ENCODE data around the gene COG1.

GRCh38 chr17:73224237-73224636 lies 31.4 kb downstream of the COG1 start:
- no peak for TF ChIP-seq TCF12 (IDR thresholded peaks at IDR 0.05; ENCODE audit: low read depth, low read length)
- no peak for TF ChIP-seq NANOG (IDR thresholded peaks at IDR 0.05; ENCODE audit: insufficient read depth, low read depth, low read length, poor library complexity, severe bottlenecking)
- no peak for TF ChIP-seq CREB1 (IDR thresholded peaks at IDR 0.05)
- TF ChIP-seq SIN3A (conservative IDR thresholded peaks at IDR 0.05 in 1 of 2, IDR thresholded peaks at IDR 0.05 in 1 of 2; ENCODE audit: low read depth in 1 of 2, low read length in 2 of 2) = no peak
- TF ChIP-seq CTCF (IDR thresholded peaks at IDR 0.05; ENCODE audit: control extremely low read depth in 1 of 3, insufficient read depth in 1 of 3, low read depth in 1 of 3, low read length in 3 of 3) = no peak
- no peak for TF ChIP-seq CBX8 (IDR thresholded peaks at IDR 0.05; ENCODE audit: borderline replicate concordance, low read depth, low read length)
- no peak for TF ChIP-seq EZH2 (IDR thresholded peaks at IDR 0.05; ENCODE audit: low read depth, low read length, severe bottlenecking)
- TF ChIP-seq RAD21 (IDR thresholded peaks at IDR 0.05 in 1 of 2, conservative IDR thresholded peaks at IDR 0.05 in 1 of 2; ENCODE audit: low read depth in 2 of 2, low read length in 2 of 2) = no peak
- TF ChIP-seq ZNF274 (IDR thresholded peaks at IDR 0.05; ENCODE audit: borderline replicate concordance, extremely low read depth, low read length) = no peak
- no peak for TF ChIP-seq POLR2AphosphoS5 (IDR thresholded peaks at IDR 0.05; ENCODE audit: low read depth, low read length)
- no peak for TF ChIP-seq RBBP5 (IDR thresholded peaks at IDR 0.05; ENCODE audit: borderline replicate concordance, low read depth, low read length)
- no peak for TF ChIP-seq HDAC6 (IDR thresholded peaks at IDR 0.05; ENCODE audit: low read depth, low read length)
